ENCODE measurements around the gene SOWAHA.

GRCh38 chr5:132766020-132766805 is 46.9 kb upstream of the SOWAHA start:
- TF ChIP-seq CTCF (IDR thresholded peaks at IDR 0.05; ENCODE audit: control extremely low read depth in 1 of 3, insufficient read depth in 1 of 3, low read depth in 1 of 3, low read length in 3 of 3): no peak
- TF ChIP-seq KDM1A (IDR thresholded peaks at IDR 0.05; ENCODE audit: borderline replicate concordance, low read length): no peak
- TF ChIP-seq SIX5 (IDR thresholded peaks at IDR 0.05; ENCODE audit: low read depth, low read length): no peak
- no peak for TF ChIP-seq EP300 (IDR thresholded peaks at IDR 0.05; ENCODE audit: borderline replicate concordance in 1 of 2, low read depth in 2 of 2, low read length in 2 of 2)
- TF ChIP-seq POLR2A (IDR thresholded peaks at IDR 0.05; ENCODE audit: control extremely low read depth in 1 of 2, low read depth in 2 of 2, low read length in 2 of 2): no peak
- TF ChIP-seq EZH2 (IDR thresholded peaks at IDR 0.05; ENCODE audit: low read depth, low read length, severe bottlenecking): no peak
- no peak for TF ChIP-seq TAF1 (IDR thresholded peaks at IDR 0.05; ENCODE audit: low read depth, low read length)
